Uterus (tissue), 2 donors: Measurements from ENCODE around the gene SNTG2.

Experiments used
- CTCF ChIP-seq, 4 experiments: fragments of 200-600 bp in 2 of 4; fragments of 450-650 bp in 2 of 4; sonication (generic) in 2 of 4; IDR thresholded peaks; one replicate each; pipeline ENCODE4 v1.5.1; 2016 to 2019; ENCODE audit warnings: antibody characterized with exemption in 4 of 4, mild to moderate bottlenecking in 2 of 4, moderate library complexity in 1 of 4
- POLR2A ChIP-seq, 2 donors: fragments of 450-650 bp; IDR thresholded peaks; one replicate each; pipeline ENCODE4 v1.6.1; 2016; ENCODE audit warnings: antibody characterized with exemption in 2 of 2, mild to moderate bottlenecking in 1 of 2, moderate library complexity in 1 of 2

- no peak for TF ChIP-seq CTCF (IDR thresholded peaks at IDR 0.05)
- no peak for TF ChIP-seq POLR2A (IDR thresholded peaks at IDR 0.05)
Observed at GRCh38 chr2:929011-929735, 21.5 kb upstream of the SNTG2 start.
